Ovary (tissue), 10 donors: ENCODE measurements around the gene ADGRG3. TPM values are rescaled to one million over a fixed set of nuclear protein-coding genes. Genes with fewer than 3 reads are reported as not detected.

ENCODE experiments used
- DNase-seq, 5 donors: peaks; one replicate each; pipeline ENCODE4 v3.0.0-alpha.2; 2019 to 2020
- H3K27ac ChIP-seq, 2 donors: fragments of 200-600 bp; one replicate each; pipeline versions ENCODE4 v1.5.1 to v1.8.0; 2019 to 2022
- H3K27me3 ChIP-seq: fragments of 200-600 bp; one replicate; pipeline ENCODE4 v1.8.0; 2022
- H3K36me3 ChIP-seq: fragments of 200-600 bp; sonication (generic); one replicate; pipeline ENCODE4 v1.5.1; 2019
- H3K4me1 ChIP-seq: one replicate; pipeline ENCODE4 v1.8.1; 2013; ENCODE audit warnings: mild to moderate bottlenecking, moderate library complexity; ENCODE audit not compliant: insufficient read depth
- H3K4me3 ChIP-seq: fragments of 200-600 bp; sonication (generic); one replicate; pipeline ENCODE4 v1.5.1; 2017
- H3K9me3 ChIP-seq, 2 donors: fragments of 200-600 bp in 1 of 2; sonication (generic) in 1 of 2; one replicate each; pipeline versions ENCODE4 v1.5.1 to v1.8.1; 2013 to 2019; ENCODE audit warnings: mild to moderate bottlenecking in 1 of 2, moderate library complexity in 1 of 2
- CTCF ChIP-seq, 3 donors: fragments of 450-650 bp in 2 of 3; fragments of 200-600 bp in 1 of 3; IDR thresholded peaks; one replicate each; pipeline versions ENCODE4 v1.5.1 to v1.8.0; 2016 to 2022; ENCODE audit warnings: antibody characterized with exemption in 3 of 3, mild to moderate bottlenecking in 1 of 3
- EP300 ChIP-seq: sonication (generic); formaldehyde crosslinking; IDR thresholded peaks from one replicate; pipeline ENCODE4 v1.6.1; 2017; ENCODE audit warnings: antibody characterized with exemption
- POLR2A ChIP-seq: fragments of 450-650 bp; IDR thresholded peaks from one replicate; pipeline ENCODE4 v1.6.1; 2017; ENCODE audit warnings: antibody characterized with exemption, mild to moderate bottlenecking, moderate library complexity
- WGBS, 3 donors: extraction: QIAGEN DNeasy Blood & Tissue Kit in 1 of 3; methylation state at CpG; one replicate each; pipeline versions ENCODE4 v1.1.5 to v1.1.7; 2013 to 2017; 5-methylcytosine and 5-hydroxymethylcytosine counted together
- intact Hi-C, 4 donors: fragments of 100-400 bp; cut with DNase I; formaldehyde crosslinking; loops; one replicate each; pipeline versions ENCODE4 v1.11.0 to v1.15.1; 2022 to 2023
- long read RNA-seq, 3 donors: library from polyadenylated mRNA in 2 of 3; unstranded in 2 of 3; transcript quantifications; one replicate each; pipeline ENCODE4 v2.0.0 and lab custom pipeline, GENCODE V29; 2021 to 2026
- polyA plus RNA-seq, 2 donors: library from polyadenylated mRNA; stranded (reverse); fragments of 200-250 nt in 1 of 2; fragments of 350-450 nt in 1 of 2; fragmentation: Illumina TruSeq in 1 of 2; extraction: RNeasy Lipid Tissue Mini Kit (QIAGEN cat#74804) in 1 of 2; gene quantifications; one replicate each; pipeline ENCODE4 v1.2.3, GENCODE V29; 2013 to 2014
- total RNA-seq, 7 donors: library from RNA; depleted of rRNA in 2 of 7; stranded (reverse); fragments of >200 nt in 2 of 7; fragmentation: NEBNext Ultra II Directional in 3 of 7; extraction: Animal tissue kit (Norgen Biotek cat#: 25700) in 3 of 7; gene quantifications; one replicate each; pipeline versions ENCODE4 v1.1.0 to v1.2.4, GENCODE V29; 2016 to 2023
- donor health status: DM: no; HTN: no; CAD: no; lungs with moderate emphysema.
- donor health status: DM: no; HTN: no; CAD: no.
- donor health status: Bipolar disorder and iron deficiency.
- donor health status: DM: yes; HTN: yes; CAD: no.
- donor health status: DM: no; HTN: no; CAD: no.
- donor health status: DM: yes; HTN: yes; CAD: no.

ADGRG3 gene
- total RNA-seq, result 1 to 10 TPM in 3 of 7 donors, under 1 TPM in 4; 0.40 to 1.7 (median 0.92) TPM
- polyA plus RNA-seq, result 1 to 10 TPM in 1 of 2 donors, under 1 TPM in 1; 0.88 to 1.2 TPM
- long read RNA-seq, donor 1, partial matches to known transcripts, result 1 of 1 reads
- long read RNA-seq, donor 1, other reads (novel, unspliced or antisense), result 0 of 1 reads
- long read RNA-seq, donor 2, result 0 reads
- long read RNA-seq, donor 3, partial matches to known transcripts, result 0 of 2 reads
- long read RNA-seq, donor 3, other reads (novel, unspliced or antisense), result 2 of 2 reads

DNA sequence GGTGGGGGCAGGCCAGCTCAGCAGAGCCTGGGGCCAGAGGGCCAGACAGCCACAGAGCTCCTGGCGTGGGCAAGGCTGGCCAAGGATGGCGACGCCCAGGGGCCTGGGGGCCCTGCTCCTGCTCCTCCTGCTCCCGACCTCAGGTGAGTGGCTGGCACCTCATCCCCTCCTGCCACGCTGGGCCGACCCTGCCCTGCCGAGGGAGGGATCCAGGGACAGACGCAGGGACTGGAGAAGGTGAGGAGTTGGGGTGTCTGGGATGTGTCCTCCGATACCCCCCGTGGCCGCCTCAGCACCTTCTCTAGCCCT is at the start of gene ADGRG3:
ADGRG3 (plus strand) TSS at position 44 of the 309 bp plus-strand sequence; CDS start at position 86, 42 bp downstream.
- H3K4me3 ChIP-seq, result no peak within 1 kb of the TSS

DNA sequence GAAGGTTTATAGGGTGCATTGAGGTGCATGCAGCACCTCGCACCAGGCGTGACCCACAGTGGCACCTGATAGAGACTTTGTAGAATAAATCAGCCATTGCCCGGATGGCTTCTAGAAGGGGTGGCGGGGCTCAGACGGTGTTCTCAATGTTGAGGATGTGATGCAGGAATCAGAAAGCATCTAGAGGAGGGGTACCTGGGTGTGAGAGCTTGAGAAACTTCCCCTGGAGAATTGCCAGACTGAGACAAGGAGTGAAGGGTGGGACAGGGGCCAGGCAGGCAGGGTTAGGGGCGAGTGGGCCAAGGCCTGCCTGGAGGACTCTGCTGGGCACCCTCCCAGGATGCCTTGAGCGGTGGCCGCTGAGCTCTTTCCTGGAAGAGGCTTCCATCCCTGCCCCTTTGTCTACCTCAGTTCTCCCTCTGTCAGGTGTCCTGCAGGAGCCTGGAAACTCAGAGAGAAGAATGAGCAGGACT is 48.9 kb upstream of the ADGRG3 start:
- Histone ChIP-seq H3K4me3 (no peak overlapping the region), H3K4me1 (peaks cover 4% of the 10 kb centered on the region), H3K27ac (no peak overlapping the region), H3K36me3 (no peaks in the 10 kb centered on the region), H3K27me3 (no peaks in the 10 kb centered on the region), H3K9me3 (no peaks in the 10 kb centered on the region)
- WGBS, 3 donors, result 86 to 93% (median 90%) methylated on average over 8 of the region's 8 CpGs
- DNase-seq, result peak in 1 of 5 donors; percentile 14
- intact Hi-C loops, result no loop called here
- TF ChIP-seq POLR2A (no peak), CTCF (IDR thresholded peaks at IDR 0.05) (no peak), EP300 (no peak)

More for the DNA sequence above, at the start of gene ADGRG3:
- no peak within 1 kb of the TSS for H3K27ac ChIP-seq
- WGBS, 3 donors, result 84 to 90% (median 87%) methylated on average over 6 to 11 of the region's 11 CpGs
- DNase-seq, result no peak
- no peaks in the 10 kb centered on the region for H3K36me3 ChIP-seq
- no peaks in the 10 kb centered on the region for H3K4me1 ChIP-seq
- H3K9me3 ChIP-seq, result no peaks in the 10 kb centered on the region
- TF ChIP-seq EP300 (no peak), CTCF (IDR thresholded peaks at IDR 0.05) (no peak)
- no peaks in the 10 kb centered on the region for H3K27me3 ChIP-seq
- intact Hi-C loops, result no loop called here

- Histone ChIP-seq H3K4me3 (no peak overlapping the region), H3K27ac (no peak overlapping the region), H3K9me3 (no peaks in the 10 kb centered on the region), H3K27me3 (no peaks in the 10 kb centered on the region), H3K4me1 (peaks cover 4% of the 10 kb centered on the region), H3K36me3 (no peaks in the 10 kb centered on the region)
- DNase-seq, result peak in 3 of 5 donors; percentile 3 to 21 (median 5)
- WGBS, 3 donors, result 84 to 88% (median 87%) methylated on average over 16 of the region's 16 CpGs
- intact Hi-C loops, result no loop called here
- TF ChIP-seq CTCF (IDR thresholded peaks at IDR 0.05) (no peak), EP300 (no peak), POLR2A (no peak)
Measured at GRCh38 chr16:57619606-57620334, 48.3 kb upstream of the ADGRG3 start.

GRCh38 chr16:57620335-57621231 is 47.5 kb upstream of the ADGRG3 start:
- Histone ChIP-seq H3K36me3 (no peaks in the 10 kb centered on the region), H3K27ac (no peak overlapping the region), H3K4me1 (peaks cover 4% of the 10 kb centered on the region), H3K27me3 (no peaks in the 10 kb centered on the region), H3K4me3 (no peak overlapping the region), H3K9me3 (no peaks in the 10 kb centered on the region)
- DNase-seq, result peak in 2 of 5 donors; percentile 9 to 28
- WGBS, 3 donors, result 71 to 81% (median 76%) methylated on average over 23 to 27 of the region's 27 CpGs
- intact Hi-C loops, result no loop called here
- TF ChIP-seq POLR2A, result no peak
- no peak for TF ChIP-seq EP300
